PC-9 (cell line): ENCODE results near the gene TNNI3K.

Source experiments
- CTCF ChIP-seq: fragments of 200-600 bp; sonication (generic); conservative IDR thresholded peaks from 2 replicates; pipeline ENCODE4 v1.6.1; 2017; ENCODE audit warnings: mixed run types, antibody characterized with exemption, mild to moderate bottlenecking, moderate library complexity
- EZH2 ChIP-seq: fragments of 200-600 bp; sonication (generic); IDR thresholded peaks from 2 replicates; pipeline ENCODE4 v1.8.0; 2017; ENCODE audit warnings: antibody characterized with exemption, low read depth

DNA sequence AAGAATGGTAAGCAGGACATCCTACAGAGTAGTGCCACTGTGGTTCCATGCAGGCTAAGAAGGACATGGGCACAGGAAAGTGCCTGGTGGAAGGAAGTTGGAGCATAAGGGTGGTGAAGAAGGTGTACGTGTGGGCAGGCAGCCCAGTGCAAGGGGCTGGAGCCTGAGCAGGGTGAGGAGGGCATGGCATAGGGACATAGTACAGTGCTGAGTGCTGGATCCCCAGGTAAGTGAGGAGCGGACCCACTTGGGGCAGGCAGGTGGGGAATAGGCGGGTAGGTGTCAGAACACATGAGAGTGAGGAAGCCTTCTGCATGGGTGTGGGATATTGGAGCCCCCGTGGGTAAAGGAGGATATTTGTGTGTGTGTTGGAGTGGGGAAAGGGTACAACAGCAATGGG lies 292.9 kb downstream of the TNNI3K start:
- TF ChIP-seq CTCF (no peak), EZH2 (no peak)
